ENCODE measurements around the gene PRR35.

PRR35 gene

GRCh38 chr16:549544-550263 is 10.5 kb upstream of the PRR35 start:
- no peak for DNase-seq (ENCODE audit: low read depth in 2 of 2)

GRCh38 chr16:551210-551609 is 9.0 kb upstream of the PRR35 start:
- no peak for DNase-seq (ENCODE audit: low read depth in 2 of 2)

GRCh38 chr16:552171-552570 is 8.0 kb upstream of the PRR35 start:
- DNase-seq (ENCODE audit: low read depth in 2 of 2) = no peak

GRCh38 chr16:553601-554296 is 6.4 kb upstream of the PRR35 start:
- DNase-seq (ENCODE audit: low read depth in 2 of 2) = no peak

- no peak for DNase-seq (ENCODE audit: low read depth in 2 of 2)
These were observed 5.9 kb upstream of the PRR35 start for GRCh38 chr16:554297-554621.

- DNase-seq (ENCODE audit: low read depth in 2 of 2) = no peak
These were observed 5.4 kb upstream of the PRR35 start for GRCh38 chr16:554640-555365.

- no peak for DNase-seq (ENCODE audit: low read depth in 2 of 2)
These were observed 4.4 kb upstream of the PRR35 start for GRCh38 chr16:555528-556473.

- no peak for DNase-seq (ENCODE audit: low read depth in 2 of 2)
These were observed 3.6 kb upstream of the PRR35 start for GRCh38 chr16:556474-557173.

GRCh38 chr16:557463-558297 is 2.5 kb upstream of the PRR35 start:
- no peak for DNase-seq (ENCODE audit: low read depth in 2 of 2)

- no peak for DNase-seq (ENCODE audit: low read depth in 2 of 2)
These were observed 1.7 kb upstream of the PRR35 start for GRCh38 chr16:558298-559020.

- DNase-seq (ENCODE audit: low read depth in 2 of 2) = no peak
These were observed 1.2 kb upstream of the PRR35 start for GRCh38 chr16:559021-559380.

- DNase-seq (ENCODE audit: low read depth in 2 of 2) = no peak
These were observed 587 bp upstream of the PRR35 start for GRCh38 chr16:559411-560203.

GRCh38 chr16:560701-561412 is 663 bp downstream of the PRR35 start:
- no peak for DNase-seq (ENCODE audit: low read depth in 2 of 2)

- DNase-seq (ENCODE audit: low read depth in 2 of 2) = no peak
These were observed 1.2 kb downstream of the PRR35 start for GRCh38 chr16:561413-561794.

GRCh38 chr16:561957-562938 is 2.1 kb downstream of the PRR35 start:
- DNase-seq (ENCODE audit: low read depth in 2 of 2) = no peak

GRCh38 chr16:563072-563644 is 3.0 kb downstream of the PRR35 start:
- no peak for DNase-seq (ENCODE audit: low read depth in 2 of 2)
